Astrocyte (in vitro differentiated cells and primary cell): Measurements from ENCODE around the gene LAMB1. TPM values are rescaled to one million over a fixed set of nuclear protein-coding genes. Genes with fewer than 3 reads are reported as not detected.

Experiments
- DNase-seq: peaks from one replicate; pipeline ENCODE4 v3.0.0-alpha.2; 2010; ENCODE audit warnings: low read depth
- FAIRE-seq: peaks from 2 replicates; lab custom pipeline; 2011; peaks lifted over from hg19 to GRCh38; lab: Jason Lieb, UNC
- H2AFZ ChIP-seq: 2 replicates; pipeline ENCODE4 v1.6.0; 2012; ENCODE audit warnings: low read depth, low read length, inconsistent platforms
- H3K27ac ChIP-seq: 2 replicates; pipeline ENCODE4 v1.5.1; 2011; ENCODE audit warnings: low read depth, low read length, inconsistent platforms
- H3K27me3 ChIP-seq: 2 replicates; pipeline ENCODE4 v1.6.0; 2011; ENCODE audit warnings: low read length, inconsistent platforms; ENCODE audit not compliant: insufficient read depth
- H3K36me3 ChIP-seq: 2 replicates; pipeline ENCODE4 v1.5.1; 2011; ENCODE audit warnings: low read length, inconsistent platforms; ENCODE audit not compliant: insufficient read depth
- H3K4me1 ChIP-seq: 2 replicates; pipeline ENCODE4 v1.5.1; 2011; ENCODE audit warnings: low read length, inconsistent platforms; ENCODE audit not compliant: insufficient read depth
- H3K4me2 ChIP-seq: 2 replicates; pipeline ENCODE4 v1.6.0; 2012; ENCODE audit warnings: low read length, inconsistent platforms
- H3K4me3 ChIP-seq: 2 replicates; pipeline ENCODE4 v1.5.1; 2011; ENCODE audit warnings: low read depth, mild to moderate bottlenecking, low read length, inconsistent platforms; ENCODE audit not compliant: insufficient read depth
- H3K79me2 ChIP-seq: 2 replicates; pipeline ENCODE4 v1.6.0; 2012; ENCODE audit warnings: mild to moderate bottlenecking, low read length, inconsistent platforms; ENCODE audit not compliant: insufficient read depth
- H3K9ac ChIP-seq: 2 replicates; pipeline ENCODE4 v1.6.0; 2012; ENCODE audit warnings: mild to moderate bottlenecking, low read length, inconsistent platforms
- H3K9me3 ChIP-seq: 2 replicates; pipeline ENCODE4 v1.5.1; 2012; ENCODE audit warnings: low read depth, mild to moderate bottlenecking, low read length, inconsistent platforms; ENCODE audit not compliant: insufficient read depth
- H4K20me1 ChIP-seq: 2 replicates; pipeline ENCODE4 v1.6.0; 2012; ENCODE audit warnings: low read length, inconsistent platforms; ENCODE audit not compliant: insufficient read depth
- H3K27ac Mint-ChIP-seq: one replicate; pipeline ENCODE4 v1.8.0; 2021; ENCODE audit warnings: mild to moderate bottlenecking, mixed read lengths; ENCODE audit not compliant: unreplicated experiment
- H3K27me3 Mint-ChIP-seq: one replicate; pipeline ENCODE4 v1.8.0; 2021; ENCODE audit warnings: low read depth, mixed read lengths; ENCODE audit not compliant: unreplicated experiment
- H3K36me3 Mint-ChIP-seq: one replicate; pipeline ENCODE4 v1.8.0; 2021; ENCODE audit warnings: low read depth, mixed read lengths; ENCODE audit not compliant: unreplicated experiment
- H3K4me1 Mint-ChIP-seq: one replicate; pipeline ENCODE4 v1.8.0; 2021; ENCODE audit warnings: low read depth, mixed read lengths; ENCODE audit not compliant: unreplicated experiment
- H3K4me3 Mint-ChIP-seq: one replicate; pipeline ENCODE4 v1.8.0; 2021; ENCODE audit warnings: mild to moderate bottlenecking, moderate library complexity, mixed read lengths; ENCODE audit not compliant: unreplicated experiment
- H3K9me3 Mint-ChIP-seq: one replicate; pipeline ENCODE4 v1.8.0; 2021; ENCODE audit warnings: mild to moderate bottlenecking, mixed read lengths; ENCODE audit not compliant: unreplicated experiment
- EZH2 ChIP-seq: IDR thresholded peaks from 2 replicates; pipeline ENCODE4 v1.6.1; 2012; ENCODE audit warnings: mild to moderate bottlenecking, low read length, inconsistent platforms; ENCODE audit not compliant: insufficient read depth
- total RNA-seq: library from RNA; stranded (reverse); gene quantifications from 2 replicates; pipeline ENCODE4 v1.2.1, GENCODE V29; 2021
- TF ChIP-seq, protein P1 (sequence below): IDR thresholded peaks from 2 replicates; pipeline ENCODE4 v1.5.1; 2011; ENCODE audit warnings: low read depth, mild to moderate bottlenecking, inconsistent platforms, low read length, moderate library complexity; ENCODE audit not compliant: insufficient read depth

LAMB1 gene
- total RNA-seq, 1 donor from 2014 or later: 403 TPM

DNA sequence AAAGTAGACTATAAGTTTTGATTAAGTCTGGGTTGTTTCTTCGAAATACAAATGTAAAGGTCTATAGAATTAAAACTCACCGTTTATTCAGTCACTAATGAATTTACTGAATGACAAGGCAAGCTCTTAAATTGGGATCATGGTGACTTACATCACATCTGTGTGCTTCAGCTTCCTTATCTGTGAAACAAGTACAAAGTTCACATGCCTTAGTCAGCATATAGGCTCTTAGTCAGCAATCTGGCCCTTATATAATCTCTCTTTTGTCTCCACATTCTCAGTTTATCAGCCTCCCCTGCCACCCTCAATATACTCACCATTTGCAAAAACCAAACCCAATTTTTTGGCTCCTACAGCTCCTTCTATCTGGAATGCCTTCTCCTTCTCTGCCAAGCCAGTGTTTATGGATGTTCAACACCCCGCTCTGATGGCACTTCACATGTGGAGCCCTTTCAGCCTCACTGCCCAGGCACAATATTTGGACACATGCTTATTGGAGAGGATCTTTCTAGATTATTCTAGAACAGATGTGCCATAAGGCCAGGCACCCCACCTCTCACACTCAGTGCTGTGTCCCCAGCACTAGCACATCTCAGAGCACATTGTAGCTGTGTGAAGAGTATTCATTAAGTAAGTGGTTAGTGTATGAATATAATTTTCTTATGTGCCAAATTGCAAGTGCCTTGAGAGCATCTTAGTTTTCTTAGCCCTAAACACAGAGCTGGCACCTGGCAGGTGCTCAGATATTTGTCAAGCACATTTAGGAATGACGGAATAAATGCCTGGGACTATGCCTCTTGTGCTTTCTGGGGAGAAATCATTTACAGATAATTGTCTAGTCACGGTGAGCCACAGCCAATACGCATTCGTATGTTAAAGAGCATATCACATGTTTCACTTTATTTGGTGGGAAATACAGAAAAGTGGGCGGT lies 9.8 kb upstream of the LAMB1 start:
- Mint-ChIP-seq H3K9me3 (no peaks in the 10 kb centered on the region), H3K36me3 (no peaks in the 10 kb centered on the region), H3K4me1 (peaks cover 32% of the 10 kb centered on the region), H3K27ac (no peak overlapping the region), H3K4me3 (no peak overlapping the region), H3K27me3 (peaks cover 1% of the 10 kb centered on the region)
- Histone ChIP-seq H3K4me3 (no peak overlapping the region), H3K36me3 (no peaks in the 10 kb centered on the region), H3K9me3 (no peaks in the 10 kb centered on the region), H3K27me3 (no peaks in the 10 kb centered on the region), H4K20me1 (no peaks in the 10 kb centered on the region), H3K27ac (peak overlapping the region; percentile 1), H3K4me2 (peak overlapping the region; percentile 26), H3K4me1 (peaks cover 51% of the 10 kb centered on the region), H3K79me2 (no peaks in the 10 kb centered on the region), H3K9ac (no peak overlapping the region), H2AFZ (no peak overlapping the region)
- peak; percentile 72 for DNase-seq
- no peak for FAIRE-seq
- no peak for TF ChIP-seq EZH2
- TF ChIP-seq, protein P1, sequence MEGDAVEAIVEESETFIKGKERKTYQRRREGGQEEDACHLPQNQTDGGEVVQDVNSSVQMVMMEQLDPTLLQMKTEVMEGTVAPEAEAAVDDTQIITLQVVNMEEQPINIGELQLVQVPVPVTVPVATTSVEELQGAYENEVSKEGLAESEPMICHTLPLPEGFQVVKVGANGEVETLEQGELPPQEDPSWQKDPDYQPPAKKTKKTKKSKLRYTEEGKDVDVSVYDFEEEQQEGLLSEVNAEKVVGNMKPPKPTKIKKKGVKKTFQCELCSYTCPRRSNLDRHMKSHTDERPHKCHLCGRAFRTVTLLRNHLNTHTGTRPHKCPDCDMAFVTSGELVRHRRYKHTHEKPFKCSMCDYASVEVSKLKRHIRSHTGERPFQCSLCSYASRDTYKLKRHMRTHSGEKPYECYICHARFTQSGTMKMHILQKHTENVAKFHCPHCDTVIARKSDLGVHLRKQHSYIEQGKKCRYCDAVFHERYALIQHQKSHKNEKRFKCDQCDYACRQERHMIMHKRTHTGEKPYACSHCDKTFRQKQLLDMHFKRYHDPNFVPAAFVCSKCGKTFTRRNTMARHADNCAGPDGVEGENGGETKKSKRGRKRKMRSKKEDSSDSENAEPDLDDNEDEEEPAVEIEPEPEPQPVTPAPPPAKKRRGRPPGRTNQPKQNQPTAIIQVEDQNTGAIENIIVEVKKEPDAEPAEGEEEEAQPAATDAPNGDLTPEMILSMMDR: no peak

DNA sequence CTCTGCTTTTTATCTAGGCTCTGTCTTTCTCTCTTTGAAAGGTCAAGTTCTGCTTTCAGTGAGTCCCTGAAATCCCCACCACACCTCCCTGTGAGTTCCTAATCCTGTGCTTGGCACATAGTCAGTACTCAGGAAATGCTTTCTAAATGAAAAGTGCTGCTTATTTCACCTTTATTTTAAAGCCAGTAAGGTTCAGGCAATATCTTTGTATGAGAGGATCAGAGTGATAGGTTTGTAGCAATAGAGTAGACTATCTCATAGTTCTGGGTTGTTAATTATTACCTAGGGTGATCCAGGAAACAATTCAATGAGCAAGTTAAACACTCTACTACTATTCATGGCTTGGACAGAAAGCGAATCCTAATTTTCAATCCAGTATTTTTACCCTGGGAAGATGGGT lies 7.4 kb upstream of the LAMB1 start:
- H2AFZ ChIP-seq: no peak overlapping the region
- H3K36me3 Mint-ChIP-seq: no peaks in the 10 kb centered on the region
- no peak overlapping the region for H3K4me2 ChIP-seq
- H3K27ac ChIP-seq: no peak overlapping the region
- no peak overlapping the region for H3K4me3 Mint-ChIP-seq
- peaks cover 22% of the 10 kb centered on the region for H3K4me1 Mint-ChIP-seq
- H3K27me3 ChIP-seq: no peaks in the 10 kb centered on the region
- H3K27me3 Mint-ChIP-seq: peaks cover 16% of the 10 kb centered on the region
- H4K20me1 ChIP-seq: no peaks in the 10 kb centered on the region
- no peaks in the 10 kb centered on the region for H3K79me2 ChIP-seq
- no peaks in the 10 kb centered on the region for H3K9me3 ChIP-seq
- TF ChIP-seq, protein P1: no peak
- no peak for TF ChIP-seq EZH2
- peaks cover 28% of the 10 kb centered on the region for H3K4me1 ChIP-seq
- no peak overlapping the region for H3K9ac ChIP-seq
- H3K9me3 Mint-ChIP-seq: peaks cover 2% of the 10 kb centered on the region
- FAIRE-seq (no peak), DNase-seq (no peak)
- H3K36me3 ChIP-seq: no peaks in the 10 kb centered on the region
- no peak overlapping the region for H3K4me3 ChIP-seq
- H3K27ac Mint-ChIP-seq: no peak overlapping the region

DNA sequence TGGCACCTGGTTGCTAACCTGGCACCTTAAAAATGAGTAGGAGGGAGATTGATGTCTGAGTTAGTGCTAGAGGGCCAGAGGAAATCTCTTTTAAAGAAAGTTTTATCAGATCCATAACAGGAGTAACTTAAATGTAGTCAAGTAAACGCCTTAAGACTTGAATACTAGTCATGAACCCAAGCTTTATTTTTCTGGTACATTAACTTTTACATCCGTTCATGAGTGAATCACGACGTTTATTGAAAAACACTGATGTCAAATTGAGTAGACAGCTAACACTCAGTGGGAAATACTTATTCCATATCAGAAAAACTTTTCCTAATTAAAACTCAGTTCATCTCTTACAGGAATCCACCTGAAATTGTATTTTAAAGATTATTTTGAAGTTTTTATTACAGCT lies 6.9 kb upstream of the LAMB1 start:
- Mint-ChIP-seq H3K4me3 (no peak overlapping the region), H3K27me3 (peaks cover 16% of the 10 kb centered on the region), H3K36me3 (no peaks in the 10 kb centered on the region), H3K27ac (no peak overlapping the region), H3K4me1 (peaks cover 17% of the 10 kb centered on the region), H3K9me3 (peaks cover 2% of the 10 kb centered on the region)
- Histone ChIP-seq H3K4me1 (peaks cover 25% of the 10 kb centered on the region), H3K9me3 (no peaks in the 10 kb centered on the region), H3K4me2 (no peak overlapping the region), H3K27ac (no peak overlapping the region), H3K9ac (no peak overlapping the region), H2AFZ (no peak overlapping the region), H4K20me1 (no peaks in the 10 kb centered on the region), H3K27me3 (no peaks in the 10 kb centered on the region), H3K36me3 (no peaks in the 10 kb centered on the region), H3K4me3 (no peak overlapping the region), H3K79me2 (no peaks in the 10 kb centered on the region)
- DNase-seq (no peak), FAIRE-seq (no peak)
- TF ChIP-seq, protein P1: no peak
- no peak for TF ChIP-seq EZH2
